SK-N-SH treated with all-trans-retinoic acid at 6 μM for 48 hours (cell line): ENCODE results near the gene ADGRB3.

Experiments
- ATAC-seq: fragments of 200-7000 bp; cut with Tn5 transposase; 3 replicates; pipeline ENCODE4 v1.9.1; 2020; ENCODE audit warnings: mild to moderate bottlenecking, moderate library complexity
- ARNTL ChIP-seq: fragments of 450-650 bp; formaldehyde crosslinking; IDR thresholded peaks from 2 replicates; pipeline ENCODE4 v1.5.0; 2020; ENCODE audit warnings: low read depth, mild to moderate bottlenecking, moderate library complexity, borderline replicate concordance
- CSDC2 ChIP-seq: fragments of 250-450 bp; sonication (Bioruptor Pico); IDR thresholded peaks from 2 replicates; pipeline ENCODE4 v1.5.0; 2020; ENCODE audit warnings: mild to moderate bottlenecking, moderate library complexity
- ESRRG ChIP-seq: fragments of 250-450 bp; sonication (Bioruptor Pico); IDR thresholded peaks from 2 replicates; pipeline ENCODE4 v1.6.1; 2021; ENCODE audit warnings: mild to moderate bottlenecking
- GLIS3 ChIP-seq: fragments of 250-450 bp; sonication (Bioruptor Pico); IDR thresholded peaks from 2 replicates; pipeline ENCODE4 v1.5.0; 2020; ENCODE audit warnings: mild to moderate bottlenecking, moderate library complexity
- ISL1 ChIP-seq: fragments of 250-450 bp; sonication (Bioruptor Pico); IDR thresholded peaks from 2 replicates; pipeline ENCODE4 v2.1.2; 2022; ENCODE audit warnings: mild to moderate bottlenecking, moderate library complexity
- PPARA ChIP-seq: fragments of 250-450 bp; sonication (Bioruptor Pico); IDR thresholded peaks from 2 replicates; pipeline ENCODE4 v1.5.0; 2020; ENCODE audit warnings: mild to moderate bottlenecking, borderline replicate concordance
- RARB ChIP-seq: fragments of 250-450 bp; sonication (Bioruptor Pico); IDR thresholded peaks from 2 replicates; pipeline ENCODE4 v1.8.0; 2021; ENCODE audit warnings: mild to moderate bottlenecking, moderate library complexity
- TCF4 ChIP-seq: fragments of 250-450 bp; sonication (Bioruptor Pico); IDR thresholded peaks from 2 replicates; pipeline ENCODE4 v1.8.0; 2021; ENCODE audit warnings: mild to moderate bottlenecking, moderate library complexity, borderline replicate concordance
- TOX ChIP-seq: fragments of 250-450 bp; sonication (Bioruptor Pico); IDR thresholded peaks from 2 replicates; pipeline ENCODE4 v1.8.0; 2021; ENCODE audit warnings: mild to moderate bottlenecking, moderate library complexity, borderline replicate concordance
- ZC3H10 ChIP-seq: fragments of 250-450 bp; sonication (Bioruptor Pico); IDR thresholded peaks from 2 replicates; pipeline ENCODE4 v1.5.1; 2021; ENCODE audit warnings: mild to moderate bottlenecking, moderate library complexity
- ZFP3 ChIP-seq: fragments of 250-450 bp; sonication (Bioruptor Pico); IDR thresholded peaks from 2 replicates; pipeline ENCODE4 v1.5.0; 2020; ENCODE audit warnings: mild to moderate bottlenecking, moderate library complexity
- ZFP30 ChIP-seq: fragments of 450-650 bp; formaldehyde crosslinking; IDR thresholded peaks from 2 replicates; pipeline ENCODE4 v1.5.0; 2022; ENCODE audit warnings: mild to moderate bottlenecking, moderate library complexity
- ZNF565 ChIP-seq: fragments of 450-650 bp; formaldehyde crosslinking; conservative IDR thresholded peaks from 2 replicates; pipeline ENCODE4 v1.5.0; 2020; ENCODE audit warnings: low read depth, mild to moderate bottlenecking, moderate library complexity
- ZNF70 ChIP-seq: fragments of 450-650 bp; formaldehyde crosslinking; IDR thresholded peaks from 2 replicates; pipeline ENCODE4 v1.5.0; 2020; ENCODE audit warnings: mild to moderate bottlenecking, moderate library complexity
- ZNF8 ChIP-seq: fragments of 450-650 bp; formaldehyde crosslinking; IDR thresholded peaks from 2 replicates; pipeline ENCODE4 v1.5.0; 2020; ENCODE audit warnings: mild to moderate bottlenecking, moderate library complexity
- TF ChIP-seq, protein P1 (sequence below): fragments of 250-450 bp; sonication (Bioruptor Pico); IDR thresholded peaks from 2 replicates; pipeline ENCODE4 v1.8.0; 2020; ENCODE audit warnings: mild to moderate bottlenecking, moderate library complexity, borderline replicate concordance
- TF ChIP-seq, protein P2 (sequence below): fragments of 250-450 bp; sonication (Bioruptor Pico); IDR thresholded peaks from 2 replicates; pipeline ENCODE4 v1.5.1; 2020; ENCODE audit warnings: low read depth, mild to moderate bottlenecking, moderate library complexity
- TF ChIP-seq, protein P3 (sequence below): fragments of 250-450 bp; sonication (Bioruptor Pico); IDR thresholded peaks from 2 replicates; pipeline ENCODE4 v1.5.0; 2020; ENCODE audit warnings: mild to moderate bottlenecking, moderate library complexity
- TF ChIP-seq, protein P4 (sequence below): fragments of 250-450 bp; sonication (Bioruptor Pico); IDR thresholded peaks from 2 replicates; pipeline ENCODE4 v1.8.0; 2021; ENCODE audit warnings: low read depth, mild to moderate bottlenecking, moderate library complexity, borderline replicate concordance

Gene ADGRB3

DNA sequence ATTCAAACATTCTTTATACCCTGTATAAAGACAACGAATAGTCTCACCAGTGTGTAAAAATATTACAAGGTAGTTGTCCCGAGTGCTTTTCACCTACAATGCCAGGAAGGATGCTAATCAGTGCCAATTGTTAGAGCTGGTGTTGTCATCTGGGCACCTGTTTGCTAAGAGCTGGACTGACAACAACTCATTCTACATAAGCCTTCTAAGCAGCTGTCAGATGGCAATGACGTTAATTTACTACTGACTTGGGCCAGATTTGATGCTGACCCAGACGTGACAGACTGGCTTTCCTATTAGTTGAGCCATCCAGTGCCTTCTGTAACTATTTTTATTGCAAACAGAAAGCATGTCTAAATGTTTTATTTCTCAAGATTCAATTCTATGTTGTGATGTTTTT is 355.2 kb downstream of the ADGRB3 start:
- TF ChIP-seq TCF4 (CRISPR knock-in tag), result no peak
- TF ChIP-seq ZC3H10 (CRISPR knock-in tag), result no peak
- no peak for TF ChIP-seq TOX (CRISPR knock-in tag)
- no peak for TF ChIP-seq ZNF70 (CRISPR knock-in tag)
- TF ChIP-seq GLIS3 (CRISPR knock-in tag), result no peak
- TF ChIP-seq ESRRG (CRISPR knock-in tag), result no peak
- TF ChIP-seq, protein P1, sequence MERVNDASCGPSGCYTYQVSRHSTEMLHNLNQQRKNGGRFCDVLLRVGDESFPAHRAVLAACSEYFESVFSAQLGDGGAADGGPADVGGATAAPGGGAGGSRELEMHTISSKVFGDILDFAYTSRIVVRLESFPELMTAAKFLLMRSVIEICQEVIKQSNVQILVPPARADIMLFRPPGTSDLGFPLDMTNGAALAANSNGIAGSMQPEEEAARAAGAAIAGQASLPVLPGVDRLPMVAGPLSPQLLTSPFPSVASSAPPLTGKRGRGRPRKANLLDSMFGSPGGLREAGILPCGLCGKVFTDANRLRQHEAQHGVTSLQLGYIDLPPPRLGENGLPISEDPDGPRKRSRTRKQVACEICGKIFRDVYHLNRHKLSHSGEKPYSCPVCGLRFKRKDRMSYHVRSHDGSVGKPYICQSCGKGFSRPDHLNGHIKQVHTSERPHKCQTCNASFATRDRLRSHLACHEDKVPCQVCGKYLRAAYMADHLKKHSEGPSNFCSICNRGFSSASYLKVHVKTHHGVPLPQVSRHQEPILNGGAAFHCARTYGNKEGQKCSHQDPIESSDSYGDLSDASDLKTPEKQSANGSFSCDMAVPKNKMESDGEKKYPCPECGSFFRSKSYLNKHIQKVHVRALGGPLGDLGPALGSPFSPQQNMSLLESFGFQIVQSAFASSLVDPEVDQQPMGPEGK (CRISPR knock-in tag), result no peak
- TF ChIP-seq, protein P2, sequence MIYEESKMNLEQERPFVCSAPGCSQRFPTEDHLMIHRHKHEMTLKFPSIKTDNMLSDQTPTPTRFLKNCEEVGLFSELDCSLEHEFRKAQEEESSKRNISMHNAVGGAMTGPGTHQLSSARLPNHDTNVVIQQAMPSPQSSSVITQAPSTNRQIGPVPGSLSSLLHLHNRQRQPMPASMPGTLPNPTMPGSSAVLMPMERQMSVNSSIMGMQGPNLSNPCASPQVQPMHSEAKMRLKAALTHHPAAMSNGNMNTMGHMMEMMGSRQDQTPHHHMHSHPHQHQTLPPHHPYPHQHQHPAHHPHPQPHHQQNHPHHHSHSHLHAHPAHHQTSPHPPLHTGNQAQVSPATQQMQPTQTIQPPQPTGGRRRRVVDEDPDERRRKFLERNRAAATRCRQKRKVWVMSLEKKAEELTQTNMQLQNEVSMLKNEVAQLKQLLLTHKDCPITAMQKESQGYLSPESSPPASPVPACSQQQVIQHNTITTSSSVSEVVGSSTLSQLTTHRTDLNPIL (CRISPR knock-in tag), result no peak
- TF ChIP-seq ZNF8 (CRISPR knock-in tag), result no peak
- TF ChIP-seq, protein P3, sequence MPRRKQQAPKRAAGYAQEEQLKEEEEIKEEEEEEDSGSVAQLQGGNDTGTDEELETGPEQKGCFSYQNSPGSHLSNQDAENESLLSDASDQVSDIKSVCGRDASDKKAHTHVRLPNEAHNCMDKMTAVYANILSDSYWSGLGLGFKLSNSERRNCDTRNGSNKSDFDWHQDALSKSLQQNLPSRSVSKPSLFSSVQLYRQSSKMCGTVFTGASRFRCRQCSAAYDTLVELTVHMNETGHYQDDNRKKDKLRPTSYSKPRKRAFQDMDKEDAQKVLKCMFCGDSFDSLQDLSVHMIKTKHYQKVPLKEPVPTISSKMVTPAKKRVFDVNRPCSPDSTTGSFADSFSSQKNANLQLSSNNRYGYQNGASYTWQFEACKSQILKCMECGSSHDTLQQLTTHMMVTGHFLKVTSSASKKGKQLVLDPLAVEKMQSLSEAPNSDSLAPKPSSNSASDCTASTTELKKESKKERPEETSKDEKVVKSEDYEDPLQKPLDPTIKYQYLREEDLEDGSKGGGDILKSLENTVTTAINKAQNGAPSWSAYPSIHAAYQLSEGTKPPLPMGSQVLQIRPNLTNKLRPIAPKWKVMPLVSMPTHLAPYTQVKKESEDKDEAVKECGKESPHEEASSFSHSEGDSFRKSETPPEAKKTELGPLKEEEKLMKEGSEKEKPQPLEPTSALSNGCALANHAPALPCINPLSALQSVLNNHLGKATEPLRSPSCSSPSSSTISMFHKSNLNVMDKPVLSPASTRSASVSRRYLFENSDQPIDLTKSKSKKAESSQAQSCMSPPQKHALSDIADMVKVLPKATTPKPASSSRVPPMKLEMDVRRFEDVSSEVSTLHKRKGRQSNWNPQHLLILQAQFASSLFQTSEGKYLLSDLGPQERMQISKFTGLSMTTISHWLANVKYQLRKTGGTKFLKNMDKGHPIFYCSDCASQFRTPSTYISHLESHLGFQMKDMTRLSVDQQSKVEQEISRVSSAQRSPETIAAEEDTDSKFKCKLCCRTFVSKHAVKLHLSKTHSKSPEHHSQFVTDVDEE (CRISPR knock-in tag), result no peak
- ATAC-seq, result no peak

DNA sequence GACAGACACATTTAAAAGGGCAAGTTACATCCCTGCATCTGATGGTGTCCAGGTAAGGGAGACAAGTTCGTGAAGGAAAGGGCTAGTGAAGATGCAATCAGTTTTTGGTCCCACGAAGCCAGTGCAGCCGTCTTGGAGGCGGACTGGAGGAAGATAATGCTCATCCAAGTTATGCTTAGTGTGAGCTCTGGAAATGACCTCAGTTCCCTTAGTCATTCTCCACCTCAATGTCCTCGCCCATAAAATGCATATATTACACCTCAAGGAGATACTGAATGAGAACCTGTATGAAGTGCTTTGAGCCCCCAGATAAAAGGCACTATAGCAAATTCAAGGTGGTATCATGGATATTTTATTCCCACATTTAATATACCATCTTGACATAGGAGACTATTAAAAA is 358.8 kb downstream of the ADGRB3 start:
- no peak for ATAC-seq
- TF ChIP-seq ARNTL (CRISPR knock-in tag), result no peak
- no peak for TF ChIP-seq ESRRG (CRISPR knock-in tag)
- TF ChIP-seq ZNF8 (CRISPR knock-in tag), result no peak
- TF ChIP-seq ZFP3 (CRISPR knock-in tag), result no peak
- TF ChIP-seq, protein P1 (CRISPR knock-in tag), result no peak
- TF ChIP-seq, protein P2 (CRISPR knock-in tag), result no peak
- no peak for TF ChIP-seq ZNF70 (CRISPR knock-in tag)
- no peak for TF ChIP-seq TCF4 (CRISPR knock-in tag)
- TF ChIP-seq, all 23 proteins: peak for 0

DNA sequence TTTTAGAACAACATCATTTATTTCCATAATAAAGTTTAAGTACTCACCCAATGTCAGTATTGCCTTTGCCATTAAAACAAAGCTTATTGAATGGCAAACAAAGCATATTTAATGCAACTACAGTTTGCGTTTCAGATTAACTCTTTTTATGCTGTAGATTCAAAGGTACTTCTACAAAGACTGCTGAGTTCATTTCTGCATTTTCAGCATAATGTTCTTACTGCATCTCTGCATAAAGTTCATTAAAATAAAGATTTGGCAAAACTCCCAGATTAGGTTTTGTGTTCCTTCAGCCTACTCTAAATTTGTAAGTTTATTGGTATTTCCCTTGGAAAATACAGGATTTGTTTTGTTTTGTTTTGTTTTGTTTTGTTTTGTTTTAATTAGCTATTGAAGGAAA is 359.4 kb downstream of the ADGRB3 start:
- no peak for ATAC-seq

More for the DNA sequence above, 359.4 kb downstream of the ADGRB3 start:
- TF ChIP-seq PPARA (CRISPR knock-in tag), result no peak
- TF ChIP-seq ZNF565, result no peak
- no peak for TF ChIP-seq ISL1 (CRISPR knock-in tag)
- TF ChIP-seq, protein P4, sequence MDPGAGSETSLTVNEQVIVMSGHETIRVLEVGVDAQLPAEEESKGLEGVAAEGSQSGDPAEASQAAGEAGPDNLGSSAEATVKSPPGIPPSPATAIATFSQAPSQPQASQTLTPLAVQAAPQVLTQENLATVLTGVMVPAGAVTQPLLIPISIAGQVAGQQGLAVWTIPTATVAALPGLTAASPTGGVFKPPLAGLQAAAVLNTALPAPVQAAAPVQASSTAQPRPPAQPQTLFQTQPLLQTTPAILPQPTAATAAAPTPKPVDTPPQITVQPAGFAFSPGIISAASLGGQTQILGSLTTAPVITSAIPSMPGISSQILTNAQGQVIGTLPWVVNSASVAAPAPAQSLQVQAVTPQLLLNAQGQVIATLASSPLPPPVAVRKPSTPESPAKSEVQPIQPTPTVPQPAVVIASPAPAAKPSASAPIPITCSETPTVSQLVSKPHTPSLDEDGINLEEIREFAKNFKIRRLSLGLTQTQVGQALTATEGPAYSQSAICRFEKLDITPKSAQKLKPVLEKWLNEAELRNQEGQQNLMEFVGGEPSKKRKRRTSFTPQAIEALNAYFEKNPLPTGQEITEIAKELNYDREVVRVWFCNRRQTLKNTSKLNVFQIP (CRISPR knock-in tag), result no peak
- no peak for TF ChIP-seq GLIS3 (CRISPR knock-in tag)
- no peak for TF ChIP-seq ZFP30 (CRISPR knock-in tag)
- no peak for TF ChIP-seq ZFP3 (CRISPR knock-in tag)
- TF ChIP-seq RARB, result no peak
- TF ChIP-seq CSDC2 (CRISPR knock-in tag), result no peak
- no peak for TF ChIP-seq ZNF8 (CRISPR knock-in tag)
- TF ChIP-seq, protein P1 (CRISPR knock-in tag), result no peak
